DOHH2 (cell line): ENCODE results near the gene TMED4.

Source experiments
- CTCF ChIP-seq: fragments of 200-600 bp; sonication (generic); IDR thresholded peaks from one replicate; pipeline ENCODE4 v1.5.1; 2014; ENCODE audit warnings: antibody characterized with exemption, mild to moderate bottlenecking, low read depth, low read length; ENCODE audit not compliant: poor library complexity, severe bottlenecking
- EZH2phosphoT487 ChIP-seq: fragments of 200-600 bp; sonication (generic); IDR thresholded peaks from 2 replicates; pipeline ENCODE4 v1.6.1; 2017; ENCODE audit warnings: borderline replicate concordance, mild to moderate bottlenecking, antibody characterized with exemption, low read length, moderate library complexity, mixed read lengths

DNA sequence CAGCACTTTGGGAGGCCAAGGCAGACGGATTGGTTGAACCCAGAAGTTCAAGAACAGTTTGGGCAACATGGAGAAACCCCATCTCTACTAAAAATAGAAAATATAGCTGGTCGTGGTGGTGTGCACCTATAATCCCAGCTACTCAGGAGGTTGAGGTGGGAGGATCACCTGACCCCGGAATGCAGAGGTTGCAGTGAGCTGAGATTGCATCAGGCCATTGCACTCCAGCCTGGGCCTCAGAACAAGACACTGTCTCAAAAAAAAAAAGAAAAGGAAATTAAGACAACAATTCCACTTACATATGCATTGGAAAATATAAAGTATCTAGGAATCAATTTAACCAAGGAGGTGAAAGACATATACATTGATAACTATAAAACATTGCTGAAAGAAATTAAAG, 17.2 kb upstream of the TMED4 start:
- TF ChIP-seq CTCF (no peak), EZH2phosphoT487 (no peak)
